ENCODE data around the gene ITCH. TPM values are rescaled to one million over a fixed set of nuclear protein-coding genes. Genes with fewer than 3 reads are reported as not detected.
"Not testable (repeated sequence)": the region's sequence is repeated elsewhere in the genome, so short reads cannot be mapped to it uniquely, and the experiment has no call there.

The ITCH gene
- total RNA-seq, 1 donor from 2014 or later: 62.2 TPM

- DNase-seq (ENCODE audit: low read depth, low spot score): no peak
Observed at GRCh38 chr20:34412453-34412852, 49.4 kb downstream of the ITCH start.

GRCh38 chr20:34414525-34414924 lies 51.5 kb downstream of the ITCH start:
- DNase-seq (ENCODE audit: low read depth, low spot score): not testable (repeated sequence)

- DNase-seq (ENCODE audit: low read depth, low spot score): no peak
Observed at GRCh38 chr20:34415079-34415478, 52.0 kb downstream of the ITCH start.

- DNase-seq (ENCODE audit: low read depth, low spot score): peak; percentile 10
Observed at GRCh38 chr20:34420146-34420545, 57.1 kb downstream of the ITCH start.

GRCh38 chr20:34420975-34421374 lies 57.9 kb downstream of the ITCH start:
- DNase-seq (ENCODE audit: low read depth, low spot score): no peak

- DNase-seq (ENCODE audit: low read depth, low spot score): no peak
Observed at GRCh38 chr20:34421766-34422466, 58.8 kb downstream of the ITCH start.

- not testable (repeated sequence) for DNase-seq (ENCODE audit: low read depth, low spot score)
Observed at GRCh38 chr20:34425032-34425690, 62.1 kb downstream of the ITCH start.

GRCh38 chr20:34426026-34426425 lies 63.0 kb downstream of the ITCH start:
- no peak for DNase-seq (ENCODE audit: low read depth, low spot score)

- DNase-seq (ENCODE audit: low read depth, low spot score): no peak
Observed at GRCh38 chr20:34427331-34427730, 64.3 kb downstream of the ITCH start.

GRCh38 chr20:34427784-34428183 lies 64.7 kb downstream of the ITCH start:
- no peak for DNase-seq (ENCODE audit: low read depth, low spot score)

- no peak for DNase-seq (ENCODE audit: low read depth, low spot score)
Observed at GRCh38 chr20:34431168-34431567, 68.1 kb downstream of the ITCH start.

GRCh38 chr20:34432663-34433062 lies 69.6 kb downstream of the ITCH start:
- not testable (repeated sequence) for DNase-seq (ENCODE audit: low read depth, low spot score)

GRCh38 chr20:34433391-34433790 lies 70.3 kb downstream of the ITCH start:
- no peak for DNase-seq (ENCODE audit: low read depth, low spot score)

GRCh38 chr20:34435589-34435988 lies 72.5 kb downstream of the ITCH start:
- no peak for DNase-seq (ENCODE audit: low read depth, low spot score)

GRCh38 chr20:34437330-34437986 lies 74.4 kb downstream of the ITCH start:
- DNase-seq (ENCODE audit: low read depth, low spot score): peak; percentile 19

GRCh38 chr20:34439168-34439567 lies 76.1 kb downstream of the ITCH start:
- no peak for DNase-seq (ENCODE audit: low read depth, low spot score)

- DNase-seq (ENCODE audit: low read depth, low spot score): not testable (repeated sequence)
Observed at GRCh38 chr20:34441423-34441822, 78.3 kb downstream of the ITCH start.

- DNase-seq (ENCODE audit: low read depth, low spot score): no peak
Observed at GRCh38 chr20:34443546-34443945, 80.5 kb downstream of the ITCH start.

- DNase-seq (ENCODE audit: low read depth, low spot score): no peak
Observed at GRCh38 chr20:34445177-34446065, 82.3 kb downstream of the ITCH start.

GRCh38 chr20:34448517-34448916 lies 85.4 kb downstream of the ITCH start:
- DNase-seq (ENCODE audit: low read depth, low spot score): no peak

All from pulmonary artery endothelial cell (primary cell).